GM18505 (cell line): ENCODE results near the gene IL18R1.

Source experiments
- ATAC-seq: cut with Tn5 transposase; IDR thresholded peaks from one replicate; pipeline ENCODE4 v1.9.1; 2021; ENCODE audit not compliant: unreplicated experiment
- POLR2A ChIP-seq: IDR thresholded peaks from 4 replicates; pipeline ENCODE4 v1.6.1; 2011; ENCODE audit warnings: borderline replicate concordance; ENCODE audit not compliant: insufficient read depth, insufficient read length; ENCODE audit errors: extremely low read depth

Gene IL18R1

GRCh38 chr2:102438111-102438510, 82.5 kb downstream of the IL18R1 start:
- ATAC-seq: no peak
- no peak for TF ChIP-seq POLR2A

DNA sequence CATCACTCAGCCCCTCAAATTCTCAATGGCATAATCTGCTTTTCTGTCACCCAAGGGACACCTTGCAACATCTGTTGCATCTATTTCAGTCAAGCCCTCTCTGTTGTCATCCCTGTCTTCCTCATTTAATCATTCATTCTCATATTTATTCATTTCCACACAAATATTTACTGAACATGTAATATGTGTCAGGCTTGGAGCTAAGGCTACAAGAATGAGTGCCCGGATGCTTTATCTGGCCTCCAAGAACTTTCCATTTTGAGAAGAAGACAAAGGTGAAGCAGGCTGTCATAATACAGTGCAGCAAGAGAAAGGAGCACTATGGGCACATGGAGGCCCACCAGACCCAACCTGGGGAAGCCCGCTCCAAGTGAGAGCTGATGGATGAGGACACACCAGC, 83.0 kb downstream of the IL18R1 start:
- TF ChIP-seq POLR2A: no peak

GRCh38 chr2:102439065-102439695, 83.6 kb downstream of the IL18R1 start:
- no peak for ATAC-seq
- no peak for TF ChIP-seq POLR2A

More for the DNA sequence above, 83.0 kb downstream of the IL18R1 start:
- no peak for ATAC-seq

- TF ChIP-seq POLR2A: no peak
- no peak for ATAC-seq
Observed at GRCh38 chr2:102442967-102443828, 87.6 kb downstream of the IL18R1 start.

GRCh38 chr2:102444233-102444632, 88.6 kb downstream of the IL18R1 start:
- no peak for ATAC-seq
- TF ChIP-seq POLR2A: no peak

DNA sequence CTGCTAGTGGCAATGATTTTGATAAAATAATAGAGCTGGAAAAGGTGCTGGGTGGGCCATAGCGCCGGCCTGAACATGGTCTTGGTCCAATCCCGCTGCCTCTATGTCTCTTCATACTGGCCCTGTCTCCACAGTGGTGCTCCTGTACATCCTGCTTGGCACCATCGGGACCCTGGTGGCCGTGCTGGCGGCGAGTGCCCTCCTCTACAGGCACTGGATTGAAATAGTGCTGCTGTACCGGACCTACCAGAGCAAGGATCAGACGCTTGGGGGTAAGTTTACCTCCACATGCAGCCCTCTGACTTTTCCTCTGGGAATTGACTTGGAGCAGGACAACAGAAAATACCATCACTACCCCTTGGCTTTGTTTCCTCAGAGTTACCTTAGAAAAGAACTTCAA, 91.3 kb downstream of the IL18R1 start:
- no peak for ATAC-seq
- no peak for TF ChIP-seq POLR2A
